Fibroblast of lung (primary cell): Measurements from ENCODE around the gene CD82.

Experiments used
- EZH2 ChIP-seq: IDR thresholded peaks from 2 replicates; pipeline ENCODE4 v1.5.1; 2012; ENCODE audit warnings: low read length, control low read depth, mild to moderate bottlenecking; ENCODE audit errors: missing control alignments
- TF ChIP-seq, protein P1 (sequence below), 2 donors: IDR thresholded peaks in 1 of 2; conservative IDR thresholded peaks in 1 of 2; 1 replicate in 1 of 2; 2 replicates in 1 of 2; pipeline ENCODE4 v1.5.1; 2011 to 2012; ENCODE audit warnings: low read length in 2 of 2, control low read depth in 1 of 2, inconsistent platforms in 1 of 2, low read depth in 1 of 2, mild to moderate bottlenecking in 1 of 2

DNA sequence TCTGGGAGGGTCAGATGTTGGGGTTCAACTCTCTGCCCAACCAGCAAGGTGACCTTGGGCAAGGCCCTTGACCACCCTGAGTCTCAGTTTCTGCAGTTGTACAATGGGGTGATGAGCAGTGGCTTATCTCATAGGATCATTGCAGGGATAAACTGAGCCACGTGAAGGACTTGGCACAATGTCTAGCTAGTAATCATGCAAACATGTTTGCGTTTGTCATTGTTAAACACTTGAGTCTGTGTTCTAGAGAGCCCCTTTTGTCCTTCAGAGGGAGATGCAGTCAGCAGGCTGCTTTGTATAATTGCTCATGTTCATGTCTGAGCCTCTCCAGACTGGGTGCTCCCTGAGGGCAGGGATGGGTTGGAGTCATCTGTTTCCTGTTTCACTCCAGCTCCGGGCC is 15.8 kb downstream of the CD82 start:
- TF ChIP-seq, protein P1, sequence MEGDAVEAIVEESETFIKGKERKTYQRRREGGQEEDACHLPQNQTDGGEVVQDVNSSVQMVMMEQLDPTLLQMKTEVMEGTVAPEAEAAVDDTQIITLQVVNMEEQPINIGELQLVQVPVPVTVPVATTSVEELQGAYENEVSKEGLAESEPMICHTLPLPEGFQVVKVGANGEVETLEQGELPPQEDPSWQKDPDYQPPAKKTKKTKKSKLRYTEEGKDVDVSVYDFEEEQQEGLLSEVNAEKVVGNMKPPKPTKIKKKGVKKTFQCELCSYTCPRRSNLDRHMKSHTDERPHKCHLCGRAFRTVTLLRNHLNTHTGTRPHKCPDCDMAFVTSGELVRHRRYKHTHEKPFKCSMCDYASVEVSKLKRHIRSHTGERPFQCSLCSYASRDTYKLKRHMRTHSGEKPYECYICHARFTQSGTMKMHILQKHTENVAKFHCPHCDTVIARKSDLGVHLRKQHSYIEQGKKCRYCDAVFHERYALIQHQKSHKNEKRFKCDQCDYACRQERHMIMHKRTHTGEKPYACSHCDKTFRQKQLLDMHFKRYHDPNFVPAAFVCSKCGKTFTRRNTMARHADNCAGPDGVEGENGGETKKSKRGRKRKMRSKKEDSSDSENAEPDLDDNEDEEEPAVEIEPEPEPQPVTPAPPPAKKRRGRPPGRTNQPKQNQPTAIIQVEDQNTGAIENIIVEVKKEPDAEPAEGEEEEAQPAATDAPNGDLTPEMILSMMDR (conservative IDR thresholded peaks at IDR 0.05 in 1 of 2, IDR thresholded peaks at IDR 0.05 in 1 of 2; ENCODE audit: low read depth in 1 of 2, low read length in 2 of 2) = no peak
- TF ChIP-seq EZH2 = no peak
